Cardiac muscle cell (in vitro differentiated cells and primary cell): Measurements from ENCODE around the gene DLG4. TPM values are rescaled to one million over a fixed set of nuclear protein-coding genes. Genes with fewer than 3 reads are reported as not detected.

Experiments used
- DNase-seq, 2 donors: peaks; one replicate each; pipeline versions ENCODE4 v3.0.0 to v3.0.0-alpha.2; 2010 to 2017; ENCODE audit warnings: low read depth in 1 of 2, low spot score in 1 of 2
- H3K27ac ChIP-seq: fragments of 200-600 bp; sonication (generic); 2 replicates; pipeline ENCODE4 v1.5.1; 2016
- H3K27me3 ChIP-seq: fragments of 200-600 bp; sonication (generic); 2 replicates; pipeline ENCODE4 v1.6.0; 2016; ENCODE audit warnings: control low read depth
- H3K36me3 ChIP-seq: fragments of 200-600 bp; sonication (generic); 2 replicates; pipeline ENCODE4 v1.5.1; 2016; ENCODE audit warnings: control low read depth
- H3K4me1 ChIP-seq: fragments of 200-600 bp; sonication (generic); 2 replicates; pipeline ENCODE4 v1.8.1; 2017; ENCODE audit warnings: low read depth, mild to moderate bottlenecking, mixed run types
- H3K4me3 ChIP-seq: fragments of 200-600 bp; sonication (generic); 2 replicates; pipeline ENCODE4 v1.5.1; 2016; ENCODE audit warnings: mild to moderate bottlenecking
- H3K9me3 ChIP-seq: fragments of 200-600 bp; sonication (generic); 2 replicates; pipeline ENCODE4 v1.5.1; 2017; ENCODE audit warnings: low read depth, mild to moderate bottlenecking, control low read depth
- polyA plus RNA-seq: library from polyadenylated mRNA; unstranded; fragments of >200 nt; fragmentation: Nextera tagmentation; extraction: Ambion mirVana; gene quantifications from 2 replicates; pipeline ENCODE4 v1.2.1, GENCODE V29; 2016
- total RNA-seq: library from RNA; depleted of rRNA; stranded (reverse); fragments of >200 nt; gene quantifications from 2 replicates; pipeline ENCODE4 v1.2.3, GENCODE V29; 2016
- TF ChIP-seq, protein P1 (sequence below): IDR thresholded peaks from 2 replicates; pipeline ENCODE4 v1.5.1; 2012; ENCODE audit warnings: low read depth, mild to moderate bottlenecking, low read length

The DLG4 gene
- total and polyA plus RNA-seq, 2 experiments from 2014 or later, result 6.8 to 40.6 TPM

DNA sequence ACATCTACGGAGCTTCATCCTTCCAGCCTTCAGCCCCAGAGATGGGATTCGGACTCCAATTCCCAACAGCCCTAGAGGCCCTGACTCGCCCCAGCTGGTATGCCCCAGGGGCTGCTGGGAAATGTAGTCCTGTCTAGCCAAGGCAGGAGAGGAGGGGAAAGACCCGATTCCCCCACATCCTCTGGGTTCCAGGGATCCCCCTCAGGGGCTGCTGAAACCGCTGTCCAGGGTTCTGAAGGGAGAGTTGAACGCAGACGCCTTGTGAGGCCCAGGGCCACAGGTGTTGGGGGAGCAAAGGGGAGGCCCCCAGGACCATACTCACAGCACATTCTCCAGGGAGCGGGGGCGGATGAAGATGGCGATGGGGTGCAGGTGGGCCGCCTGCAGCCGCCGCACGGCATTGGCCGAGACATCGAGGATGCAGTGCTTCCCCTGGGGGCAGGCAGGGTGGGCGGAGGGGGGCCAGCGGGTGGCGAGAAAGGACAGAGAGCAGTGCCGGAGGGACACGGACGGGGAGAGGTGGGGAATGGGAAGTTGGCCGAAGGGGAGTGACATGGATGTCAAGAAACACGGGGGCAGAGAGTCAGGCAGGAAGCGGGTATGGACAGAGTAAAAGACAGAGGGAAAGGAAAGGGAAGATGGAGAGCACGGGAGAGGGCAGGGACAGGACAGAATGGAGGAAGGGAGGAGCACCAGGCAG, 27.9 kb downstream of the DLG4 start:
- Histone ChIP-seq H3K4me3 (no peak overlapping the region), H3K4me1 (peaks cover 5% of the 10 kb centered on the region), H3K27ac (peak overlapping the region; percentile 84), H3K36me3 (peaks cover 18% of the 10 kb centered on the region), H3K9me3 (no peaks in the 10 kb centered on the region), H3K27me3 (no peaks in the 10 kb centered on the region)
- DNase-seq, result peak; percentile 40 to 69
- TF ChIP-seq, protein P1, sequence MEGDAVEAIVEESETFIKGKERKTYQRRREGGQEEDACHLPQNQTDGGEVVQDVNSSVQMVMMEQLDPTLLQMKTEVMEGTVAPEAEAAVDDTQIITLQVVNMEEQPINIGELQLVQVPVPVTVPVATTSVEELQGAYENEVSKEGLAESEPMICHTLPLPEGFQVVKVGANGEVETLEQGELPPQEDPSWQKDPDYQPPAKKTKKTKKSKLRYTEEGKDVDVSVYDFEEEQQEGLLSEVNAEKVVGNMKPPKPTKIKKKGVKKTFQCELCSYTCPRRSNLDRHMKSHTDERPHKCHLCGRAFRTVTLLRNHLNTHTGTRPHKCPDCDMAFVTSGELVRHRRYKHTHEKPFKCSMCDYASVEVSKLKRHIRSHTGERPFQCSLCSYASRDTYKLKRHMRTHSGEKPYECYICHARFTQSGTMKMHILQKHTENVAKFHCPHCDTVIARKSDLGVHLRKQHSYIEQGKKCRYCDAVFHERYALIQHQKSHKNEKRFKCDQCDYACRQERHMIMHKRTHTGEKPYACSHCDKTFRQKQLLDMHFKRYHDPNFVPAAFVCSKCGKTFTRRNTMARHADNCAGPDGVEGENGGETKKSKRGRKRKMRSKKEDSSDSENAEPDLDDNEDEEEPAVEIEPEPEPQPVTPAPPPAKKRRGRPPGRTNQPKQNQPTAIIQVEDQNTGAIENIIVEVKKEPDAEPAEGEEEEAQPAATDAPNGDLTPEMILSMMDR, result no peak

DNA sequence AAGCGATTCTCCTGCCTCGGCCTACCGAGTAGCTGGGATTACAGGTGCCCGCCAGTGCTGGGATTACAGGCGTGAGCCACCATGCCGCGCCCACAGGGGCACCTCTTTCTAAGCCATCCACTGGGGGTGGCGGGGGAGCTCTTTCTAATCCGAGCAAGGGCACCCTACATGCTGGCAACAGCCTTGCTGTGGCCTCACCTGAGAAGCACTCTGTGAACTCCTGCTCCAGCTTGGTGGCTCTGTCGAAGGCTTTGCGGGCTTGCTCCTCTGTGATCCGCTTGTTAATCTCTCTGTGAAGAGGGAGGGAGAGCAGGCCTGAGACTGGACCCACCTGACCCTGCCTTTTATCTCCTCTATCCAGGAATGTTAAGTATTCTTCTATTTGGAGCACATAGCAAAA, 28.6 kb downstream of the DLG4 start:
- Histone ChIP-seq H3K36me3 (peaks cover 14% of the 10 kb centered on the region), H3K27me3 (no peaks in the 10 kb centered on the region), H3K4me1 (peaks cover 5% of the 10 kb centered on the region), H3K9me3 (no peaks in the 10 kb centered on the region), H3K4me3 (no peak overlapping the region), H3K27ac (peak overlapping the region; percentile 84)
- TF ChIP-seq, protein P1, result no peak
- DNase-seq, result no peak

DNA sequence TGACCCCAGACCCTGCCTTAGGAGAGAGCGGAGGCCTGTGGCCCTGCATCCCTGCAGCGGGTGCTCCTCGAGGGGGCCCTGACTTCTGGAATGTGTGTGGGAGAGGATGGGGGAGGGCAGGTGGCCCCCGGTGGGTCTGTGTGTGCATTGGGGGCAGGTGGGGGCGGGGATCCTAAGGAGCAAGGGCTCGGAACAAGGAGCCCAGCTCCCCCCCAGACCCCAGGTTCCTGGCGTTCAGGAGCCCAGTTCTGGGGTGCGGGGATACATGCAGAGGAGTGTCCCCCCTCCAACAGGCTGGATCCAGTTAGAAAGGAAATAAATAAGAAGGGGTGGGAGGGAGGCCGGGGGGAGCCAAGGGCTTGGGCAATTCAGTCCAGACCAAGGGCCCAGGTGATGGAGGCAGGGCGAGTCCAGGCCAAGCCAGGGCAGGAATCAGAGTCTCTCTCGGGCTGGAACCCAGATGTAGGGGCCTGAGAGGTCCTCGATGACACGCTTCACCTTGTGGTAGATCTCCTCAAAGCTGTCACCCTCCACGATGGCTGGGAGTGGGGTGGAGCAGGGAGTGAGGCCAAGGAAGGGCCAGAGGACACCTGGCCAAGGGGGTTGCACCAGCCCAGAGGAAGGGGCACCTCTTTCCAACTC, 29.2 kb downstream of the DLG4 start:
- H3K27me3 ChIP-seq, result no peaks in the 10 kb centered on the region
- DNase-seq, result no peak
- peaks cover 5% of the 10 kb centered on the region for H3K4me1 ChIP-seq
- no peaks in the 10 kb centered on the region for H3K9me3 ChIP-seq
- H3K36me3 ChIP-seq, result peaks cover 9% of the 10 kb centered on the region
- H3K4me3 ChIP-seq, result no peak overlapping the region
- no peak overlapping the region for H3K27ac ChIP-seq
- TF ChIP-seq, protein P1, result no peak

DNA sequence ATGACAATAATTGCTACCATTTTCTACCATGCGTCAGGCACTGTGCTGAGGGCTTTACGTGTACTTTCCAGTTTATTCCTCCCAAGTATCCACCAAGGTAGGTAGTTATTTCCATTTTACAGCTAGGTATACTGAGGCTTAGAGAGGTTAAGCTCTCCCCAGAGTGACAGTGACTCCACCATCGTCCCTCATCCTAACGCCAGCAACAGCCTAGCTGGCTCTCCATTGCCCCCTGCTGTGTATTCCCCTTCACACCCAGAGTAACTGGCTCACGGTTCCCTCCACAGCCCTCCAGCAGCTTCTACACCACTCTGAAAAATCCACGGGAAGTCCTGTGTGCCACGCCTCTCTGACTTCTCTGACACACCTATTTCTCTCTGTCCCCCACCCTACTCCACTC, 33.4 kb downstream of the DLG4 start:
- Histone ChIP-seq H3K36me3 (peaks cover 2% of the 10 kb centered on the region), H3K4me3 (no peak overlapping the region), H3K9me3 (no peaks in the 10 kb centered on the region), H3K27ac (no peak overlapping the region), H3K27me3 (no peaks in the 10 kb centered on the region), H3K4me1 (peaks cover 4% of the 10 kb centered on the region)
- TF ChIP-seq, protein P1, result peak; percentile 31
- DNase-seq, result no peak

DNA sequence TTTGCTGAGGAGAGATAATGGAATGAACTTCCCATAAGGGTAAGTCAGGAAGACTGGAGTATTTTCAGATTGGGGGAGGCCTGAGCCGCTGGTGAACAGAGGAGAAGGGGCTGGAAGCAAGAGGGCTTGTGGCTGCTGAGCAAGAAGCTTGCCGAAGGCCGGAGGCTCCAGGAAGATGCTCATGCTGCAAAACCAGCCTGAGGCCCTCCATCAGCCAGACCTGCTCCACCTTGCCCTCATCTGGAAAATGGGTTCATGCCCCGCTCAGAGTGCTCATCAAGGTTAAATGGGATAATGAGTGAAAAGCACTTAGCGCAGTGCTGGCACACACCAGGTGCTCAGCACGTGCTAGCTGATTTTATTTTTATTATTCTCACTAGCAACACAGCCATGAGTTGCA, 35.0 kb downstream of the DLG4 start:
- H3K4me1 ChIP-seq, result no peaks in the 10 kb centered on the region
- no peaks in the 10 kb centered on the region for H3K27me3 ChIP-seq
- no peak overlapping the region for H3K4me3 ChIP-seq
- H3K27ac ChIP-seq, result peak overlapping the region; percentile 3
- H3K36me3 ChIP-seq, result no peaks in the 10 kb centered on the region
- DNase-seq, result no peak
- TF ChIP-seq, protein P1, result no peak
- H3K9me3 ChIP-seq, result no peaks in the 10 kb centered on the region
